ENCODE results near the gene RALA.

DNA sequence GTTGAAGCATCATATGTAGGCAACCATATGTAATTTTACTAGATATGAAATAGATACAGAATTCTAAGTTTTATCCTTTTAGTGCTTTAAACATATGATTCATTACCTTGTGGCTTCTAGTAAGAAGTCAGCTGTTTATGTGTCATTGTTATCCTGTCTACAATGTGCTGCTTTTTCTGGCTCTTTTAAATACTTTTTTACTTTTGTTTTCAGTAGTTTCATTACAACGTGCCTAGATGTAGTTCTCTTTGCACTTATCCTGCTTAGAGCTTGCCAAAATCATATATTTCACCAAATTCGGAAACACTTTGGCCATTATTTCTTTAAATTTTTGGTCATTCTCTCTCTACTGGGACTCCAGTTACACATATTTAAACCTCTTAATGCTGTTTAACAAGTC, 30.8 kb upstream of the RALA start:
- TF ChIP-seq, protein P1, sequence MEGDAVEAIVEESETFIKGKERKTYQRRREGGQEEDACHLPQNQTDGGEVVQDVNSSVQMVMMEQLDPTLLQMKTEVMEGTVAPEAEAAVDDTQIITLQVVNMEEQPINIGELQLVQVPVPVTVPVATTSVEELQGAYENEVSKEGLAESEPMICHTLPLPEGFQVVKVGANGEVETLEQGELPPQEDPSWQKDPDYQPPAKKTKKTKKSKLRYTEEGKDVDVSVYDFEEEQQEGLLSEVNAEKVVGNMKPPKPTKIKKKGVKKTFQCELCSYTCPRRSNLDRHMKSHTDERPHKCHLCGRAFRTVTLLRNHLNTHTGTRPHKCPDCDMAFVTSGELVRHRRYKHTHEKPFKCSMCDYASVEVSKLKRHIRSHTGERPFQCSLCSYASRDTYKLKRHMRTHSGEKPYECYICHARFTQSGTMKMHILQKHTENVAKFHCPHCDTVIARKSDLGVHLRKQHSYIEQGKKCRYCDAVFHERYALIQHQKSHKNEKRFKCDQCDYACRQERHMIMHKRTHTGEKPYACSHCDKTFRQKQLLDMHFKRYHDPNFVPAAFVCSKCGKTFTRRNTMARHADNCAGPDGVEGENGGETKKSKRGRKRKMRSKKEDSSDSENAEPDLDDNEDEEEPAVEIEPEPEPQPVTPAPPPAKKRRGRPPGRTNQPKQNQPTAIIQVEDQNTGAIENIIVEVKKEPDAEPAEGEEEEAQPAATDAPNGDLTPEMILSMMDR (IDR thresholded peaks at IDR 0.05; ENCODE audit: insufficient read depth, low read length, poor library complexity, severe bottlenecking): no peak
- no peak for TF ChIP-seq EZH2phosphoT487 (conservative IDR thresholded peaks at IDR 0.05; ENCODE audit: low read length)

Data from SU-DHL-6 (cell line).